HCT116 (cell line): Measurements from ENCODE around the gene CERS4. TPM values are rescaled to one million over a fixed set of nuclear protein-coding genes. Genes with fewer than 3 reads are reported as not detected.

Experiments
- ATAC-seq: fragments of 200-7000 bp; cut with Tn5 transposase; 2 replicates; pipeline ENCODE4 v1.9.1; 2020; ENCODE audit warnings: mild to moderate bottlenecking, moderate library complexity
- BruUV-seq: library from RNA; stranded (reverse); fragments of 400-500 nt; replicated peaks from 2 replicates; lab custom pipeline; 2021; lab: Mats Ljungman, UMichigan
- CTCF ChIA-PET: fragments of 300-600 bp; sonication (Branson Sonifier 250); formaldehyde crosslinking; loops from one replicate; lab custom pipeline; 2021; ENCODE audit warnings: antibody characterized with exemption; lab: Charles Lee
- POLR2A ChIA-PET: fragments of 300-600, 350-600 bp; sonication (Branson Sonifier 250); formaldehyde crosslinking; loops from one replicate; lab custom pipeline; 2021; ENCODE audit warnings: antibody characterized with exemption; lab: Charles Lee
- RAD21 ChIA-PET, 2 experiments: fragments of 300-600 bp; sonication (Branson Sonifier 250); formaldehyde crosslinking; loops; one replicate each; lab custom pipeline; 2023; ENCODE audit warnings: low total read pairs in 2 of 2; ENCODE audit not compliant: uncharacterized antibody in 2 of 2, unreplicated experiment in 2 of 2, low non-redundant PET in 1 of 2; lab: Charles Lee
- DNase-seq: peaks from one replicate; pipeline ENCODE4 v3.0.0-alpha.2; 2010; ENCODE audit warnings: low read depth, low spot score
- H2AFZ ChIP-seq: fragments of 200-600 bp; shearing (Covaris generic), sonication (generic); 2 replicates; pipeline ENCODE4 v1.6.1; 2017; ENCODE audit warnings: low read depth, mixed run types, mixed read lengths, antibody characterized with exemption, low read length; ENCODE audit not compliant: poor library complexity, severe bottlenecking
- H3K27ac ChIP-seq: 2 replicates; pipeline ENCODE4 v1.5.1; 2012; ENCODE audit warnings: low read depth, low read length
- H3K27me3 ChIP-seq: fragments of 200-600 bp; sonication (generic); 2 replicates; pipeline ENCODE4 v1.6.1; 2016; ENCODE audit warnings: mixed run types, low read length, mixed read lengths; ENCODE audit not compliant: insufficient read depth
- H3K36me3 ChIP-seq, 2 experiments: fragments of 200-500 bp in 1 of 2; fragments of 200-600 bp in 1 of 2; sonication (Bioruptor generic) in 1 of 2; sonication (generic) in 1 of 2; 2 replicates each; pipeline versions ENCODE4 v1.5.1 to v1.6.1; 2014 to 2016; ENCODE audit warnings: low read length in 2 of 2, inconsistent platforms in 1 of 2, mixed read lengths in 1 of 2, mixed run types in 1 of 2; ENCODE audit not compliant: insufficient read depth in 2 of 2, control insufficient read depth in 1 of 2
- H3K4me1 ChIP-seq, 2 experiments: fragments of 200-600 bp in 1 of 2; sonication (generic) in 1 of 2; 2 replicates each; pipeline versions ENCODE4 v1.5.1 to v1.6.1; 2012 to 2017; ENCODE audit warnings: low read length in 2 of 2, inconsistent platforms in 1 of 2, mild to moderate bottlenecking in 1 of 2, mixed read lengths in 1 of 2, mixed run types in 1 of 2, moderate library complexity in 1 of 2; ENCODE audit not compliant: insufficient read depth in 2 of 2, control insufficient read depth in 1 of 2
- H3K4me2 ChIP-seq: fragments of 200-600 bp; sonication (generic); 2 replicates; pipeline ENCODE4 v1.6.1; 2017; ENCODE audit warnings: mixed run types, low read length, mixed read lengths
- H3K4me3 ChIP-seq, 2 experiments: fragments of 200-600 bp in 1 of 2; sonication (generic) in 1 of 2; replicated peaks in 1 of 2; 2 replicates each; pipeline ENCODE4 v1.5.1; 2011 to 2016; ENCODE audit warnings: low read length in 2 of 2, control low read depth in 1 of 2, low read depth in 1 of 2, mild to moderate bottlenecking in 1 of 2, mixed read lengths in 1 of 2, mixed run types in 1 of 2
- H3K79me2 ChIP-seq: fragments of 200-600 bp; sonication (generic); 2 replicates; pipeline ENCODE4 v1.6.1; 2017; ENCODE audit warnings: mild to moderate bottlenecking, mixed run types, low read length, moderate library complexity, mixed read lengths; ENCODE audit not compliant: insufficient read depth
- H3K9ac ChIP-seq: fragments of 200-600 bp; sonication (generic); 2 replicates; pipeline ENCODE4 v1.6.1; 2016; ENCODE audit warnings: low read length, mixed read lengths
- H3K9me2 ChIP-seq: fragments of 200-600 bp; sonication (generic), shearing (Covaris generic); 2 replicates; pipeline ENCODE4 v1.6.1; 2017; ENCODE audit warnings: mixed run types, mild to moderate bottlenecking, moderate library complexity; ENCODE audit not compliant: insufficient read depth
- H3K9me3 ChIP-seq, 2 experiments: fragments of 200-500 bp in 1 of 2; fragments of 200-600 bp in 1 of 2; sonication (Bioruptor generic) in 1 of 2; sonication (generic) in 1 of 2; 2 replicates each; pipeline ENCODE4 v1.6.1; 2014 to 2017; ENCODE audit warnings: low read length in 2 of 2, mixed read lengths in 2 of 2, inconsistent platforms in 1 of 2, low read depth in 1 of 2, mild to moderate bottlenecking in 1 of 2, mixed run types in 1 of 2, moderate library complexity in 1 of 2; ENCODE audit not compliant: control insufficient read depth in 1 of 2, insufficient read depth in 1 of 2
- H4K20me1 ChIP-seq: fragments of 200-600 bp; sonication (generic), shearing (Covaris generic); 2 replicates; pipeline ENCODE4 v1.6.1; 2017; ENCODE audit warnings: mixed run types, mild to moderate bottlenecking, moderate library complexity; ENCODE audit not compliant: insufficient read depth
- ATF3 ChIP-seq: IDR thresholded peaks from 2 replicates; pipeline ENCODE4 v1.6.1; 2012
- EZH2 ChIP-seq: fragments of 200-600 bp; sonication (generic); IDR thresholded peaks from 2 replicates; pipeline ENCODE4 v1.6.1; 2017; ENCODE audit warnings: antibody characterized with exemption, mixed run types
- FOSL1 ChIP-seq: IDR thresholded peaks from 2 replicates; pipeline ENCODE4 v1.6.1; 2012; ENCODE audit warnings: low read depth
- SIN3A ChIP-seq: IDR thresholded peaks from 2 replicates; pipeline ENCODE4 v1.6.1; 2012; ENCODE audit warnings: low read depth
- TCF7L2 ChIP-seq: IDR thresholded peaks from 2 replicates; pipeline ENCODE4 v1.7.0; 2011; ENCODE audit warnings: borderline replicate concordance, inconsistent platforms; ENCODE audit not compliant: insufficient read depth, insufficient read length; ENCODE audit errors: extremely low read depth
- intact Hi-C: fragments of 100-400 bp; cut with micrococcal nuclease; formaldehyde crosslinking; loops from 2 replicates; pipeline ENCODE4 v1.10.0; 2022
- total RNA-seq: library from RNA; stranded (reverse); gene quantifications from one replicate; pipeline ENCODE4 v1.2.1, GENCODE V29; 2021; ENCODE audit not compliant: unreplicated experiment

Gene CERS4
- total RNA-seq, 1 experiment from 2014 or later = 26.0 TPM

- Histone ChIP-seq H3K9me3 (peaks cover 4 to 8% of the 10 kb centered on the region in 2 experiments; a peak in 2 of 4 replicates), H2AFZ (no peak overlapping the region), H3K27me3 (no peaks in the 10 kb centered on the region), H3K4me2 (peak overlapping the region; percentile 51), H3K4me1 (peaks cover 16% of the 10 kb centered on the region in 2 experiments), H3K36me3 (no peaks in the 10 kb centered on the region), H3K9me2 (no peaks in the 10 kb centered on the region)
- BruUV-seq = no TSS peak
- TF ChIP-seq FOSL1 = no peak
- no peak for TF ChIP-seq TCF7L2
- TF ChIP-seq ATF3 = no peak
- TF ChIP-seq EZH2 = no peak
- TF ChIP-seq SIN3A = no peak
- TF ChIP-seq, all 23 proteins: peak for 0
- ChIA-PET POLR2A (interaction anchor here (0.8 kb wide), 1 partner anchor 311 kb away, joined by 4 read pairs; no protein-coding TSS in a partner anchor), RAD21 (no interaction called here), CTCF (interaction anchor here (0.6 to 2.4 kb wide), 2 partner anchors 81 to 340 kb away, joined by 3 to 7 read pairs; no protein-coding TSS in a partner anchor)
- intact Hi-C loops = loop anchor here (2.0 kb wide), 1 partner anchor 65 kb away; no protein-coding TSS in a partner anchor
- peak overlapping the region; percentile 25; the same call in 1 of the 2 replicates for H3K27ac ChIP-seq
- no peak for ATAC-seq
- no peak overlapping the region for H3K9ac ChIP-seq
- no peaks in the 10 kb centered on the region for H4K20me1 ChIP-seq
- no peak for DNase-seq
- H3K4me3 ChIP-seq = no peak overlapping the region
- no peaks in the 10 kb centered on the region for H3K79me2 ChIP-seq
Measured at GRCh38 chr19:8239528-8240273, 30.5 kb downstream of the CERS4 start.
